ENCODE results near the gene PLPP2.
A peak's percentile ranks its signal among the peaks of the same experiment; 100 is the strongest.
"Not testable (repeated sequence)": the region's sequence is repeated elsewhere in the genome, so short reads cannot be mapped to it uniquely, and the experiment has no call there.

The PLPP2 gene

GRCh38 chr19:292281-292884 is 1.2 kb upstream of the PLPP2 start:
- no peak for DNase-seq

GRCh38 chr19:291561-292280 is 518 bp upstream of the PLPP2 start:
- DNase-seq: no peak

- no peak for DNase-seq
Observed at GRCh38 chr19:290372-291005, 714 bp downstream of the PLPP2 start.

- peak; percentile 47 for DNase-seq
Observed at GRCh38 chr19:289651-290371, 1.4 kb downstream of the PLPP2 start.

- no peak for DNase-seq
Observed at GRCh38 chr19:288911-289310, 2.3 kb downstream of the PLPP2 start.

GRCh38 chr19:287381-287871 is 3.8 kb downstream of the PLPP2 start:
- DNase-seq: no peak

GRCh38 chr19:283395-283794 is 7.8 kb downstream of the PLPP2 start:
- DNase-seq: no peak

- DNase-seq: no peak
Observed at GRCh38 chr19:282501-282900, 8.7 kb downstream of the PLPP2 start.

GRCh38 chr19:281992-282391 is 9.2 kb downstream of the PLPP2 start:
- DNase-seq: no peak

- DNase-seq: no peak
Observed at GRCh38 chr19:281156-281853, 9.9 kb downstream of the PLPP2 start.

GRCh38 chr19:280541-281009 is 10.6 kb downstream of the PLPP2 start:
- DNase-seq: no peak

- no peak for DNase-seq
Observed at GRCh38 chr19:279656-280055, 11.5 kb downstream of the PLPP2 start.

- no peak for DNase-seq
Observed at GRCh38 chr19:279231-279630, 12.0 kb downstream of the PLPP2 start.

GRCh38 chr19:277581-278165 is 13.5 kb downstream of the PLPP2 start:
- no peak for DNase-seq

GRCh38 chr19:277131-277530 is 14.1 kb downstream of the PLPP2 start:
- DNase-seq: no peak

GRCh38 chr19:275958-276646 is 15.1 kb downstream of the PLPP2 start:
- DNase-seq: no peak

- no peak for DNase-seq
Observed at GRCh38 chr19:275000-275399, 16.2 kb downstream of the PLPP2 start.

GRCh38 chr19:273393-273792 is 17.8 kb downstream of the PLPP2 start:
- no peak for DNase-seq

- no peak for DNase-seq
Observed at GRCh38 chr19:271856-272255, 19.3 kb downstream of the PLPP2 start.

GRCh38 chr19:270766-271318 is 20.4 kb downstream of the PLPP2 start:
- DNase-seq: not testable (repeated sequence)

- DNase-seq: no peak
Observed at GRCh38 chr19:269241-269640, 22.0 kb downstream of the PLPP2 start.
